Measurements from ENCODE around the gene FHOD3. TPM values are rescaled to one million over a fixed set of nuclear protein-coding genes. Genes with fewer than 3 reads are reported as not detected.

Gene FHOD3
- total RNA-seq, 1 donor from 2014 or later: 2.5 TPM

GRCh38 chr18:36724169-36724568, 426.7 kb downstream of the FHOD3 start:
- no peak for TF ChIP-seq CTCF (IDR thresholded peaks at IDR 0.05)
- Histone ChIP-seq H3K27ac (no peak overlapping the region), H3K9me3 (no peaks in the 10 kb centered on the region), H3K4me3 (no peak overlapping the region), H3K36me3 (no peaks in the 10 kb centered on the region), H3K4me1 (no peaks in the 10 kb centered on the region), H3K27me3 (ENCODE audit: low read depth) (no peaks in the 10 kb centered on the region)
- no peak for DNase-seq
- intact Hi-C loops (cut with DNase I): no loop called here
- no peak for ATAC-seq

GRCh38 chr18:36724591-36725001, 427.1 kb downstream of the FHOD3 start:
- Histone ChIP-seq H3K36me3 (no peaks in the 10 kb centered on the region), H3K4me1 (no peaks in the 10 kb centered on the region), H3K4me3 (no peak overlapping the region), H3K9me3 (no peaks in the 10 kb centered on the region), H3K27me3 (ENCODE audit: low read depth) (no peaks in the 10 kb centered on the region), H3K27ac (no peak overlapping the region)
- ATAC-seq (no peak), DNase-seq (no peak)
- intact Hi-C loops (cut with DNase I): no loop called here
- TF ChIP-seq CTCF (IDR thresholded peaks at IDR 0.05): no peak

- no peak overlapping the region for H3K27ac ChIP-seq
- intact Hi-C loops (cut with DNase I): no loop called here
- TF ChIP-seq CTCF (IDR thresholded peaks at IDR 0.05): no peak
Observed at GRCh38 chr18:36728345-36728744, 430.8 kb downstream of the FHOD3 start.

GRCh38 chr18:36729197-36729596, 431.7 kb downstream of the FHOD3 start:
- no peak for ATAC-seq
- H3K4me1 ChIP-seq: no peaks in the 10 kb centered on the region

More at GRCh38 chr18:36728345-36728744, 430.8 kb downstream of the FHOD3 start:
- DNase-seq (no peak), ATAC-seq (no peak)
- Histone ChIP-seq H3K9me3 (no peaks in the 10 kb centered on the region), H3K27me3 (ENCODE audit: low read depth) (no peaks in the 10 kb centered on the region), H3K36me3 (no peaks in the 10 kb centered on the region), H3K4me3 (no peak overlapping the region), H3K4me1 (no peaks in the 10 kb centered on the region)

GRCh38 chr18:36732264-36732663, 434.8 kb downstream of the FHOD3 start:
- TF ChIP-seq CTCF (IDR thresholded peaks at IDR 0.05): no peak
- Histone ChIP-seq H3K27ac (no peak overlapping the region), H3K36me3 (no peaks in the 10 kb centered on the region), H3K4me1 (no peaks in the 10 kb centered on the region), H3K27me3 (ENCODE audit: low read depth) (no peaks in the 10 kb centered on the region), H3K4me3 (no peak overlapping the region), H3K9me3 (no peaks in the 10 kb centered on the region)
- ATAC-seq (no peak), DNase-seq (no peak)
- intact Hi-C loops (cut with DNase I): no loop called here

More at GRCh38 chr18:36729197-36729596, 431.7 kb downstream of the FHOD3 start:
- no peak for DNase-seq
- Histone ChIP-seq H3K27me3 (ENCODE audit: low read depth) (no peaks in the 10 kb centered on the region), H3K27ac (no peak overlapping the region), H3K36me3 (no peaks in the 10 kb centered on the region), H3K9me3 (no peaks in the 10 kb centered on the region), H3K4me3 (no peak overlapping the region)
- intact Hi-C loops (cut with DNase I): no loop called here
- TF ChIP-seq CTCF (IDR thresholded peaks at IDR 0.05): no peak

- H3K4me3 ChIP-seq: no peak overlapping the region
- no peaks in the 10 kb centered on the region for H3K36me3 ChIP-seq
- H3K9me3 ChIP-seq: no peaks in the 10 kb centered on the region
- intact Hi-C loops (cut with DNase I): no loop called here
- H3K27me3 ChIP-seq (ENCODE audit: low read depth): no peaks in the 10 kb centered on the region
- no peaks in the 10 kb centered on the region for H3K4me1 ChIP-seq
- ATAC-seq (no peak), DNase-seq (no peak)
- TF ChIP-seq CTCF (IDR thresholded peaks at IDR 0.05): no peak
- H3K27ac ChIP-seq: no peak overlapping the region
Observed at GRCh38 chr18:36733150-36733549, 435.6 kb downstream of the FHOD3 start.

Measured in lower lobe of right lung (tissue), 2 donors.